Fibroblast of skin of right biceps (primary cell): ENCODE measurements around the gene NADSYN1.
"Not testable (repeated sequence)": the region's sequence is repeated elsewhere in the genome, so short reads cannot be mapped to it uniquely, and the experiment has no call there.

Experiments
- DNase-seq: peaks from one replicate; pipeline ENCODE4 v3.0.0-alpha.2; 2013

NADSYN1 gene

DNA sequence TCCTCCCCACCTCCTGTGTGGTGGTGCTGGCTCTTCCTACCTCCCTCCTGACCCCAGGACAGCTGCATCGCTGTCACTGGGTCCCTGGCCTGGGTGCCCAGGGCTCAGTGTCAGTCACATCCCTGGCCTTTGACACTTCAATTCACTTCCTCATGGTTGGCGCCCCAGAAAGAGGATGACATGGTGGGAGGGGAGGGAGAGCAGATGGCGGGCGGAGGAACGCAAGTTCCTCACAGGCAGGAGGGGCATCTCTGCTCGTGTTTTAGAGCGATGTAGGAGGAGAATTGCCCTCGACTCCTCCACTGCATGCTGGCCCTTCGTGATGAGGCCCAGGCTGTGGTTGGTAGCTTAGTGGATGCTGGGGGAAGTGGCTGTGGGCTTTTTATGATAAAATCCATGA is 38.9 kb downstream of the NADSYN1 start:
- no peak for DNase-seq

DNA sequence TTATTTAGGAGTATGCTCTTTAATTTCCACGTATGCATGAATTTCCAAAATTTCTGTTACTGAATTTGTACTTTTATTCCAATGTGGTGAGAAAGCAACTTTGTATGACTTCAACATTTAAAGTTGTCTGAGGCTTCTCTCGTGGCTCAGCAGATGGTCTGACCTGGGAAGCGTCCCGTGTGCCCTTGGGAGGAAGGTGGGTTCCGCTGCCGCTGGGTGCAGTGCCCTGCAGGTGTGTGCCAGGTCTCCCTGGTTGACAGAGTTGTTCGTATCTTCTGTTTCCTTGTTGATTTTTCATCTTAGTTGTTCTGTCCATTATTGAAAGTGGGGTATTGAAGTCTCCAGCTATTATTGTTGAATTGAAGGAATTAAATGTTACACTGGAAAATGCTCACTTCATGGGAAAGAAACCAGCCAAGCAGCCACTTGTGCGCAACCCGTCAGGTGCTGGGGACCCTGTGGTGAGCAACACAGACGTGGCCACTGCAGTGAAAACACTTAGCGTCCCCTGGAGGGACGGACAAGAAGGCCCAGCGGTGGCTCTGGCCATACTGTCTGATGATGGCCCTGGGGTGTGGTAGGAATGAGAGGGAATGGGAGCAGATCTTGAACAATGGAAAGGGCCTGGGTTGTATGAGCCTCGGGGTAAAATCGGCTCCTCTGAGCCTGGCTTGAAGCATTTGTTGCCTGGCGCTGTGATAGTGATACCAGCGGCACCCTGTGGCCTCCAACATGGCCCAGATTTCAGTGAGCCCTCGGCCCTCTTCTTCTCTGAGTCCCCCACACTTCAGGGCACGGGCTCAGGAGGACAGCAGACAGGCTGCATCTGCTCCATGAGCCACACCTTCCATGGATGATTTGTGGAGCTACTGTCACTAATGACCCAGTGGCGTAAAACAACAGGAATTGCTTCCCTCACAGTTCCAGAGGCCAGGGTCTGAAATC is 42.6 kb downstream of the NADSYN1 start:
- DNase-seq = no peak

- DNase-seq = no peak
Observed at GRCh38 chr11:71496421-71496820, 43.4 kb downstream of the NADSYN1 start.

- DNase-seq = no peak
Observed at GRCh38 chr11:71498091-71498490, 45.1 kb downstream of the NADSYN1 start.

- DNase-seq = peak; percentile 68
Observed at GRCh38 chr11:71499125-71499524, 46.1 kb downstream of the NADSYN1 start.

GRCh38 chr11:71499546-71499945 is 46.5 kb downstream of the NADSYN1 start:
- peak; percentile 6 for DNase-seq

DNA sequence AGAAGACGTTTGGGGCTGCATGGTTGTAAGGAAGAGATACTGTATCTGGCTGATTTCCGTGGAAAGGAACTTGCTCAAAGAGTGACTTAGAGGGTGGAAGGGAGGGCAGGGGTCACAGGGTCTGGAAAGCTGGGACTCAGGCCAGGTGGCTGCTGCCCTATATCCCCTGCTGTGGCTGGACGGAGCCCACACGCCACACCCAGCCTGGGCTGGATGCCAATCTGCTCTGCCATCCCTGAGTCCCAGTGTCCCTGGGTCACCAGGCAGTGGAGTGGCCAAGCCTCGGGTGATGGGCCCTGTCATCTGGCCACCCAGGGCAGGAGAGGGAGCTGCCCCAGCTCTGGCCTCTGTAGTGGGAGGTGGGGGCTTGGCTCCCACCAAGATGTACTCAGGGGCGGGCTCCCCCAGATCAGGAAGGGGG is 47.6 kb downstream of the NADSYN1 start:
- no peak for DNase-seq

- no peak for DNase-seq
Observed at GRCh38 chr11:71501071-71501985, 48.3 kb downstream of the NADSYN1 start.

- no peak for DNase-seq
Observed at GRCh38 chr11:71502026-71502425, 49.0 kb downstream of the NADSYN1 start.

DNA sequence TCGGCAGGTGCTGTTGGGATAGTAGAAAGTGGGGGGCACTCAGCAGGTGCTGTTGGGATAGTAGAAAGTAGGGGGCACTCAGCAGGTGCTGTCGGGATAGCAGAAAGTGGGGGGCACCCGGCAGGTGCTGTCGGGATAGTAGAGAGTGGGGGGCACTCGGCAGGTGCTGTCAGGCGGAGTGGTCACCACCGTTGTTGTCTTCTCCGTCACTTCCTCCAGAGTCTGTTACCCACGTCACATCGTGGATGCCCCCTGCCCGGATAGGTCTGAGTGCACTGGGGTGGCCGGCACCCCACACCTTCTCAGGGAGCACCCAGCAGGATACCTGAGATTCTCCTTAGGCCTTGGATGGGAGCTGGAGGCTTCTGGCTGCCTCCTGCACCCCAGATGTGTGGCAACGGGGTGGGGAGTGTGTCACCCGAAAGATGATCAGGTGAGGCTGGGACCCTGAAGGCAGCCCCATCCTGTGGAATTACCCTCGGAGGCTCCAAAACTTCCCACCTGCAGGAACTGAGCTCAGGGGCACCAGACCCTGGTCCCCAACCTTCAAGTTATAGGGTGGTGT is 50.0 kb downstream of the NADSYN1 start:
- DNase-seq = no peak

DNA sequence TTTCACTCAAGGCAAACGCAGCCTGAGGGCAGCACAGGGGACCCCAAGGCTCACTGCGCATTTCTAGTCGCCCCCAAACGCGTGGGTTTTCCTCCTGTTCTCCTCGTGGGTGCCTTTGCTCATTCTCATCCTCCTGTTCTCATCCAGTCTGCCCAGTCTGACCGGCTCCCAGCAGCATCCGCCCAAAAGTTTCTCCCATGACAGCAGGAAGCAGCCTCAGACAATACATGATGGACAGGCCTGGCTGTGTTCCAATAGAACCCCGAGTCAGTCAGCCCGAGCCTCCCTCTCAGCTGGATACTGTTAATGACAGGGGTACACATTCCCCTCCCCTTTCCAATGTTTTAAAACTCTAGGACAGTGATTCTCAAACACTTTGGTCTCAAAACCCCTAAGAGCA is 51.5 kb downstream of the NADSYN1 start:
- no peak for DNase-seq

- DNase-seq = no peak
Observed at GRCh38 chr11:71505001-71505400, 52.0 kb downstream of the NADSYN1 start.

GRCh38 chr11:71505781-71506180 is 52.8 kb downstream of the NADSYN1 start:
- DNase-seq = no peak

DNA sequence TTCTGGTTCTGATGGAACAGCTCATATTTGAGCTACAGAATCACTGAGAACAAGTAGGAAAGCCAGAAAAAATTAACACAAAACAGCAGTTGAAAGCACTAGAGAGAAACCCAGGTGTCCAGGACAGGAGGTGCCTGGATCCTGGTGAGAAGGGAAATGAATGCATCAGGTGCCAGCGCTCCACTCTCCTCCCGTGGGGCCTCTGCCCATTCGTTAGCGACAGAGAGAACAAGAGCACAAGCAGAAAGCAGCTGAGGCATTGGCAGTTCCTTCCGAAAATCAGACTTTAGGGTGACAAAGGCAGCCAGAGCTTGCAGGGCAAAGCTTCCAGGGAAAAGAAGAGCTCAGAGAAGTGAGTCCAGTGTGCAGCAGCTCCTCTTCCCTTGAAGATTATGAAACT is 54.1 kb downstream of the NADSYN1 start:
- no peak for DNase-seq

- DNase-seq = no peak
Observed at GRCh38 chr11:71518506-71519471, 65.8 kb downstream of the NADSYN1 start.

DNA sequence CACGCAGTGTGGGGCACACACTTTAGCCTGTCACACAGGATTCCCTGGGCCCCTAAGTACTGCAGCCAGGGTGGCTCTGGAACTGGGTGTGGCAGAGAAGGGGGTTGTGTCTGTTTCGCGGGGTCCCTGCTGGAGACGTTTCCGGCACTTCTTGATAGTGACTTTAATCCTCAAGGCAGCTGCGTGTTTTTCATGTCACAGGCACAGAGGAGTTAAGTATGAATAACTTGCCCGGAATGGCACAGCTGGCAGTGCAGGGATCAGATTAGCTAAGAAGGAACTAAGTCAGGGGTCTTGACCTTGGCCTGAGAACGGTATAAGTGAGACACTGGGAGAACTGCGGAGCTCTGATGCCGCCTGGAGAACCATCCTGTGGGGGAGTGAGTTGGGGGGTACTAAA is 66.5 kb downstream of the NADSYN1 start:
- DNase-seq = no peak

DNA sequence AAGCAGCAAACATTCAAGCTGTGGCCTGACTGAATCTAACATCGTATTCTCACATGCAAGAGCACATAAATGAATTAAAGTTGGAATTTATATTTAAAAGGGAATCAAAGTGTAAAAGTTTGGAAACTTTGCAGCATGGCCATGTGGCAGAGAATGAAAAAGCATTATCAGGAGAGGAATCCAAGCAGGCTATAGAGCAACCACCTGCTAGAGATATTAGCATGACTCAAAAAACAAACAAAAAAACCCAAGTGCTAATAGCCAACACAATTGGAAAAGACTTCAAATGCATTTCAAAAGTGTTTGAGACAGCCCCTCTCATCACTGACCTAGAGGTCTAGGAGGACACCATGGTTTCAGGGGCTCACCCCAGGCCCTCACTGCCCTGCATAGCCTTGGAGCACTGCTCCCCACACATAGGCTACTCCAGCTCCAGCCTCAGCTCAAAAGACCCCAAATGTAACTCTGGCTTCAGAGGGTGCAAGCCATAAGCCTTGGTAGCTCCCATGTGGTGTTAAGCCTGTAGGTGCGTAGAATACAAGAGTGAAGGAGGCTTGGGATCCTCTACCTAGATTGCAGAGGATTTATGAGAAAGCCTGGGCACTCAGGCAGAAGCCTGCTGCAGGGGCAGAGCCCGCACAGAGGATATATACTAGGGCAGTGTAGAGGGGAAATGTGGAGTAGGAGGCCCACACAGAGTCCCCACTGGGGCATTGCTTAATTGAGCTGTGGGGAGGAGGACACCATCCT is 72.4 kb downstream of the NADSYN1 start:
- DNase-seq = no peak

GRCh38 chr11:71525938-71526495 is 73.0 kb downstream of the NADSYN1 start:
- DNase-seq = no peak

DNA sequence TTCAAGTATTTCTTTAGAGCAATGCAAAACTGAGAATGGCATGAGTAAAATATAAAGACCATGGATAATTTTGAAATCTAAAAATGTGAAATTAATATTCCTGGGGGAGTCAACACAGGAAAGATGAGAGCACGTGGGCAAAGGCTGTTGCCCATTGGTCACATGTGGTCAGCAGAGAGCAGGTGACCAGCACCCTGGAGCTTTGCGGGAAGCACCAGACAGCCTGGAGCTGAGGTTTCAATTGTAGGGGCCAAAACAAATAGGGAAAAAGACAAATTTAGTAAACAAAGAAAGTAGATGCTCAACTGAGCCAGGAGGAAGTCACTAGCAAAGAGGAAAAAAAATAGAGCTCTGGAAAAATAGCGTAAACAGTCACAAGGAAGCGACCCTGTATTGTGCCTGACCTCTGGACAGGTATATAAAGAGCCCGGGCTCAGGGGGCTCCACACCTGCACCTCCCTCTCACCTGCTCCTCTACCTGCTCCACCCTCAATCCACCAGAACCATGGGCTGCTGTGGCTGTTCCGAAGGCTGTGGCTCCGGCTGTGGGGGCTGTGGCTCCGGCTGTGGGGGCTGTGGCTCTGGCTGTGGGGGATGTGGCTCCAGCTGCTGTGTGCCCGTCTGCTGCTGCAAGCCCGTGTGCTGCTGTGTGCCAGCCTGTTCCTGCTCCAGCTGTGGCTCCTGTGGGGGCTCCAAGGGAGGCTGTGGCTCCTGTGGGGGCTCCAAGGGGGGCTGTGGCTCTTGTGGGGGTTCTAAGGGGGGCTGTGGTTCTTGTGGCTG is 74.0 kb downstream of the NADSYN1 start, which contains the start of gene KRTAP5-7:
KRTAP5-7 (plus strand) TSS at position 472 of the 780 bp plus-strand sequence; CDS start at position 506, 34 bp downstream.
- not testable (repeated sequence) for DNase-seq
